GM12878 (cell line): ENCODE data around the gene GPR107. TPM values are rescaled to one million over a fixed set of nuclear protein-coding genes. Genes with fewer than 3 reads are reported as not detected.

Experiments
- ATAC-seq: fragments of 200-7000 bp; cut with Tn5 transposase; 3 replicates; pipeline ENCODE4 v1.9.1; 2020; ENCODE audit warnings: mild to moderate bottlenecking, moderate library complexity
- BruUV-seq: library from RNA; stranded (reverse); fragments of 400-500 nt; replicated peaks from 2 replicates; lab custom pipeline; 2021; lab: Mats Ljungman, UMichigan
- CTCF ChIA-PET: fragments of 300-600 bp; sonication (Branson Sonifier 250); formaldehyde crosslinking; extraction: SDS; loops from one replicate; lab custom pipeline; 2021; ENCODE audit warnings: inconsistent platforms; lab: Yijun Ruan, JAX
- POLR2A ChIA-PET: fragments of 350-600 bp; formaldehyde crosslinking; extraction: SDS; loops from one replicate; lab custom pipeline; 2021; ENCODE audit warnings: inconsistent platforms; lab: Charles Lee
- RAD21 ChIA-PET: fragments of 300-600 bp; sonication (Branson Sonifier 250); formaldehyde crosslinking; loops from one replicate; lab custom pipeline; 2023; ENCODE audit warnings: antibody characterized with exemption; ENCODE audit not compliant: unreplicated experiment; lab: Charles Lee
- SMC1A ChIA-PET: fragments of 300-600 bp; sonication (Branson Sonifier 250); formaldehyde crosslinking; loops from one replicate; lab custom pipeline; 2023; ENCODE audit not compliant: unreplicated experiment, uncharacterized antibody; lab: Charles Lee
- DNase-seq: peaks from one replicate; pipeline ENCODE4 v3.0.0-alpha.2; 2011; ENCODE audit warnings: low read depth, low spot score
- FAIRE-seq: peaks from 3 replicates; lab custom pipeline; 2011; peaks lifted over from hg19 to GRCh38; lab: Jason Lieb, UNC
- H2AFZ ChIP-seq: 2 replicates; pipeline ENCODE4 v1.6.0; 2011; ENCODE audit warnings: low read depth, low read length, control low read depth; ENCODE audit not compliant: control insufficient read depth
- H3K27ac ChIP-seq: 2 replicates; pipeline ENCODE4 v1.5.1; 2011; ENCODE audit warnings: control low read depth; ENCODE audit not compliant: control insufficient read depth, insufficient read depth
- H3K27me3 ChIP-seq, 2 experiments: replicated peaks in 1 of 2; 2 replicates each; pipeline versions ENCODE4 v1.6.0 to v1.6.1; 2011; ENCODE audit warnings: low read length in 1 of 2; ENCODE audit not compliant: control insufficient read depth in 2 of 2, insufficient read depth in 2 of 2
- H3K36me3 ChIP-seq, 2 experiments: 2 replicates each; pipeline ENCODE4 v1.5.1; 2011; ENCODE audit warnings: low read length in 1 of 2; ENCODE audit not compliant: control insufficient read depth in 2 of 2, insufficient read depth in 2 of 2
- H3K4me1 ChIP-seq: 2 replicates; pipeline ENCODE4 v1.6.1; 2011; ENCODE audit warnings: mild to moderate bottlenecking, low read length, moderate library complexity, mixed read lengths; ENCODE audit not compliant: control insufficient read depth, insufficient read depth
- H3K4me2 ChIP-seq: 2 replicates; pipeline ENCODE4 v1.6.0; 2011; ENCODE audit warnings: control low read depth; ENCODE audit not compliant: control insufficient read depth, insufficient read depth
- H3K4me3 ChIP-seq: fragments of 200-600 bp; sonication (generic); 2 replicates; pipeline ENCODE4 v1.5.1; 2016
- H3K79me2 ChIP-seq: 2 replicates; pipeline ENCODE4 v1.6.0; 2011; ENCODE audit warnings: low read length; ENCODE audit not compliant: control insufficient read depth, insufficient read depth
- H3K9ac ChIP-seq: 2 replicates; pipeline ENCODE4 v1.8.0; 2011; ENCODE audit warnings: low read length, control low read depth, mixed read lengths; ENCODE audit not compliant: control insufficient read depth, insufficient read depth
- H3K9me3 ChIP-seq: replicated peaks from 3 replicates; pipeline ENCODE4 v1.5.1; 2011; ENCODE audit warnings: mild to moderate bottlenecking, low read length; ENCODE audit not compliant: control insufficient read depth, insufficient read depth
- H4K20me1 ChIP-seq: 2 replicates; pipeline ENCODE4 v1.6.0; 2011; ENCODE audit not compliant: control insufficient read depth, insufficient read depth
- BCLAF1 ChIP-seq: fragments of 450-650 bp; IDR thresholded peaks from 2 replicates; pipeline ENCODE4 v1.6.1; 2017; ENCODE audit warnings: antibody characterized with exemption, mild to moderate bottlenecking, moderate library complexity
- BHLHE40 ChIP-seq, 2 experiments: fragments of 450-650 bp in 1 of 2; IDR thresholded peaks; 2 replicates each; pipeline ENCODE4 v1.6.1; 2011 to 2017; ENCODE audit warnings: low read depth in 2 of 2, borderline replicate concordance in 1 of 2, improper control_type of control experiment in 1 of 2, low read length in 1 of 2, mild to moderate bottlenecking in 1 of 2
- CTCF ChIP-seq, 3 experiments: IDR thresholded peaks in 2 of 3; conservative IDR thresholded peaks in 1 of 3; 2 replicates each; pipeline ENCODE4 v1.5.1; 2011; ENCODE audit warnings: low read depth in 3 of 3, low read length in 3 of 3, mild to moderate bottlenecking in 3 of 3, control low read depth in 2 of 3, moderate library complexity in 2 of 3, inconsistent platforms in 1 of 3, mixed read lengths in 1 of 3; ENCODE audit not compliant: control insufficient read depth in 2 of 3, insufficient read depth in 1 of 3; ENCODE audit errors: extremely low read depth in 1 of 3
- DPF2 ChIP-seq: fragments of 450-650 bp; IDR thresholded peaks from 2 replicates; pipeline ENCODE4 v1.6.1; 2017; ENCODE audit warnings: mild to moderate bottlenecking
- FOXM1 ChIP-seq: IDR thresholded peaks from 2 replicates; pipeline ENCODE4 v1.6.1; 2012; ENCODE audit warnings: low read depth, mild to moderate bottlenecking, inconsistent platforms, low read length, moderate library complexity
- IKZF1 ChIP-seq: fragments of 450-650 bp; conservative IDR thresholded peaks from 2 replicates; pipeline ENCODE4 v1.6.1; 2017; ENCODE audit warnings: antibody characterized with exemption, mild to moderate bottlenecking
- JUND ChIP-seq: IDR thresholded peaks from 2 replicates; pipeline ENCODE4 v1.6.1; 2012; ENCODE audit warnings: low read depth, mild to moderate bottlenecking, low read length, improper control_type of control experiment, moderate library complexity
- KDM1A ChIP-seq: fragments of 200-600 bp; sonication (generic); IDR thresholded peaks from 2 replicates; pipeline ENCODE4 v1.6.1; 2016; ENCODE audit warnings: borderline replicate concordance
- RAD21 ChIP-seq: IDR thresholded peaks from 2 replicates; pipeline ENCODE4 v1.6.1; 2011; ENCODE audit warnings: mild to moderate bottlenecking, low read depth, low read length, moderate library complexity; ENCODE audit not compliant: insufficient read depth
- WGBS: methylation state at CpG from one replicate; pipeline ENCODE4 v1.1.6; 2016; ENCODE audit warnings: low lambda C conversion rate; ENCODE audit not compliant: insufficient replicate concordance, insufficient coverage; ENCODE audit errors: missing lambda C conversion rate; 5-methylcytosine and 5-hydroxymethylcytosine counted together
- in situ Hi-C: fragments of 300-500 bp; cut with MboI; formaldehyde crosslinking; loops from 9 replicates; pipeline ENCODE4 v1.14.3; 2018; ENCODE audit warnings: mixed read lengths
- intact Hi-C: fragments of 100-400 bp; cut with micrococcal nuclease; formaldehyde crosslinking; loops from one replicate; pipeline ENCODE4 v1.14.2; 2022; ENCODE audit not compliant: unreplicated experiment
- polyA plus RNA-seq, 11 experiments: library from polyadenylated mRNA; depleted of rRNA in 4 of 11; unstranded in 6 of 11; stranded (reverse) in 5 of 11; fragments of >200 nt; fragmentation: Nextera tagmentation in 4 of 11; fragmentation: Illumina TruSeq in 1 of 11; extraction: Ambion mirVana in 4 of 11; extraction: Trizol in 1 of 11; gene quantifications; 1 replicate in 1 of 11; 2 replicates in 10 of 11; pipeline versions ENCODE4 v1.2.1 to v1.2.3, GENCODE V29; 2011 to 2016; ENCODE audit warnings: inconsistent platforms in 2 of 11, missing spikeins in 2 of 11, low read depth in 1 of 11
- total RNA-seq, 4 experiments: library from RNA; depleted of rRNA in 3 of 4; stranded (reverse); fragments of >200 nt in 3 of 4; fragmentation: Illumina TruSeq in 1 of 4; extraction: Trizol in 1 of 4; gene quantifications; 2 replicates each; pipeline versions ENCODE4 v1.2.1 to v1.2.3, GENCODE V29; 2013 to 2021
- TF ChIP-seq, protein P1 (sequence below): fragments of 450-650 bp; IDR thresholded peaks from 2 replicates; pipeline ENCODE4 v1.6.1; 2018; ENCODE audit warnings: borderline replicate concordance, mild to moderate bottlenecking; ENCODE audit not compliant: partially characterized antibody
- TF ChIP-seq, protein P2 (sequence below): IDR thresholded peaks from 2 replicates; pipeline ENCODE4 v1.6.1; 2012; ENCODE audit warnings: improper control_type of control experiment, low read depth, low read length; ENCODE audit not compliant: insufficient replicate concordance

GPR107 gene
- total and polyA plus RNA-seq, 10 of the 15 experiments (the other 5 are each of a cell fraction or from before 2014, with no cell fraction given): 2.7 to 21.4 (median 10.6) TPM

- 91% methylated on average over 10 of the region's 10 CpGs for WGBS
Measured at GRCh38 chr9:130139251-130139650, 85.5 kb downstream of the GPR107 start.

More at GRCh38 chr9:130139251-130139650, 85.5 kb downstream of the GPR107 start:
- ChIA-PET SMC1A (no interaction called here), POLR2A (interaction anchor here (0.6 kb wide), 1 partner anchor 9 kb away, joined by 3 read pairs; no protein-coding TSS in a partner anchor), CTCF (no interaction called here), RAD21 (no interaction called here)
- H3K4me3 ChIP-seq: no peak overlapping the region
- no peak overlapping the region for H2AFZ ChIP-seq
- no peaks in the 10 kb centered on the region for H3K9me3 ChIP-seq
- H3K79me2 ChIP-seq: no peaks in the 10 kb centered on the region
- ATAC-seq (no peak), FAIRE-seq (no peak), DNase-seq (no peak)
- no TSS peak for BruUV-seq
- H3K36me3 ChIP-seq: 0 out of 4 replicates have a peak, but pooled peaks cover 0 to 2% of the 10 kb centered on the region in 2 experiments
- H4K20me1 ChIP-seq: no peaks in the 10 kb centered on the region
- no peak for TF ChIP-seq KDM1A
- no peak for TF ChIP-seq JUND
- no peak for TF ChIP-seq FOXM1
- no peak for TF ChIP-seq RAD21
- TF ChIP-seq CTCF (IDR thresholded peaks at IDR 0.05 in 2 of 3, conservative IDR thresholded peaks at IDR 0.05 in 1 of 3; ENCODE audit: control insufficient read depth in 2 of 3, extremely low read depth in 1 of 3, insufficient read depth in 1 of 3, low read depth in 3 of 3, low read length in 3 of 3): no peak
- TF ChIP-seq, protein P1, sequence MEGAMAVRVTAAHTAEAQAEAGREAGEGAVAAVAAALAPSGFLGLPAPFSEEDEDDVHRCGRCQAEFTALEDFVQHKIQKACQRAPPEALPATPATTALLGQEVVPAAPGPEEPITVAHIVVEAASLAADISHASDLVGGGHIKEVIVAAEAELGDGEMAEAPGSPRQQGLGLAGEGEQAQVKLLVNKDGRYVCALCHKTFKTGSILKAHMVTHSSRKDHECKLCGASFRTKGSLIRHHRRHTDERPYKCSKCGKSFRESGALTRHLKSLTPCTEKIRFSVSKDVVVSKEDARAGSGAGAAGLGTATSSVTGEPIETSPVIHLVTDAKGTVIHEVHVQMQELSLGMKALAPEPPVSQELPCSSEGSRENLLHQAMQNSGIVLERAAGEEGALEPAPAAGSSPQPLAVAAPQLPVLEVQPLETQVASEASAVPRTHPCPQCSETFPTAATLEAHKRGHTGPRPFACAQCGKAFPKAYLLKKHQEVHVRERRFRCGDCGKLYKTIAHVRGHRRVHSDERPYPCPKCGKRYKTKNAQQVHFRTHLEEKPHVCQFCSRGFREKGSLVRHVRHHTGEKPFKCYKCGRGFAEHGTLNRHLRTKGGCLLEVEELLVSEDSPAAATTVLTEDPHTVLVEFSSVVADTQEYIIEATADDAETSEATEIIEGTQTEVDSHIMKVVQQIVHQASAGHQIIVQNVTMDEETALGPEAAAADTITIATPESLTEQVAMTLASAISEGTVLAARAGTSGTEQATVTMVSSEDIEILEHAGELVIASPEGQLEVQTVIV: no peak
- TF ChIP-seq DPF2: no peak
- no peak for TF ChIP-seq BHLHE40 (IDR thresholded peaks at IDR 0.05; ENCODE audit: borderline replicate concordance in 1 of 2, low read depth in 2 of 2, low read length in 1 of 2)
- TF ChIP-seq, protein P2, sequence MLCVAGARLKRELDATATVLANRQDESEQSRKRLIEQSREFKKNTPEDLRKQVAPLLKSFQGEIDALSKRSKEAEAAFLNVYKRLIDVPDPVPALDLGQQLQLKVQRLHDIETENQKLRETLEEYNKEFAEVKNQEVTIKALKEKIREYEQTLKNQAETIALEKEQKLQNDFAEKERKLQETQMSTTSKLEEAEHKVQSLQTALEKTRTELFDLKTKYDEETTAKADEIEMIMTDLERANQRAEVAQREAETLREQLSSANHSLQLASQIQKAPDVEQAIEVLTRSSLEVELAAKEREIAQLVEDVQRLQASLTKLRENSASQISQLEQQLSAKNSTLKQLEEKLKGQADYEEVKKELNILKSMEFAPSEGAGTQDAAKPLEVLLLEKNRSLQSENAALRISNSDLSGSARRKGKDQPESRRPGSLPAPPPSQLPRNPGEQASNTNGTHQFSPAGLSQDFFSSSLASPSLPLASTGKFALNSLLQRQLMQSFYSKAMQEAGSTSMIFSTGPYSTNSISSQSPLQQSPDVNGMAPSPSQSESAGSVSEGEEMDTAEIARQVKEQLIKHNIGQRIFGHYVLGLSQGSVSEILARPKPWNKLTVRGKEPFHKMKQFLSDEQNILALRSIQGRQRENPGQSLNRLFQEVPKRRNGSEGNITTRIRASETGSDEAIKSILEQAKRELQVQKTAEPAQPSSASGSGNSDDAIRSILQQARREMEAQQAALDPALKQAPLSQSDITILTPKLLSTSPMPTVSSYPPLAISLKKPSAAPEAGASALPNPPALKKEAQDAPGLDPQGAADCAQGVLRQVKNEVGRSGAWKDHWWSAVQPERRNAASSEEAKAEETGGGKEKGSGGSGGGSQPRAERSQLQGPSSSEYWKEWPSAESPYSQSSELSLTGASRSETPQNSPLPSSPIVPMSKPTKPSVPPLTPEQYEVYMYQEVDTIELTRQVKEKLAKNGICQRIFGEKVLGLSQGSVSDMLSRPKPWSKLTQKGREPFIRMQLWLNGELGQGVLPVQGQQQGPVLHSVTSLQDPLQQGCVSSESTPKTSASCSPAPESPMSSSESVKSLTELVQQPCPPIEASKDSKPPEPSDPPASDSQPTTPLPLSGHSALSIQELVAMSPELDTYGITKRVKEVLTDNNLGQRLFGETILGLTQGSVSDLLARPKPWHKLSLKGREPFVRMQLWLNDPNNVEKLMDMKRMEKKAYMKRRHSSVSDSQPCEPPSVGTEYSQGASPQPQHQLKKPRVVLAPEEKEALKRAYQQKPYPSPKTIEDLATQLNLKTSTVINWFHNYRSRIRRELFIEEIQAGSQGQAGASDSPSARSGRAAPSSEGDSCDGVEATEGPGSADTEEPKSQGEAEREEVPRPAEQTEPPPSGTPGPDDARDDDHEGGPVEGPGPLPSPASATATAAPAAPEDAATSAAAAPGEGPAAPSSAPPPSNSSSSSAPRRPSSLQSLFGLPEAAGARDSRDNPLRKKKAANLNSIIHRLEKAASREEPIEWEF: no peak
- no peak for TF ChIP-seq BCLAF1
- TF ChIP-seq IKZF1: no peak
- intact Hi-C loops (no loop called here), in situ Hi-C loops (no loop called here)
- no peaks in the 10 kb centered on the region for H3K27me3 ChIP-seq
- no peaks in the 10 kb centered on the region for H3K4me1 ChIP-seq
- no peak overlapping the region for H3K4me2 ChIP-seq
- no peak overlapping the region for H3K9ac ChIP-seq
- H3K27ac ChIP-seq: no peak overlapping the region
